Kidney epithelial cell (primary cell): Measurements from ENCODE around the gene HSD17B10. TPM values are rescaled to one million over a fixed set of nuclear protein-coding genes. Genes with fewer than 3 reads are reported as not detected.

Experiments used
- DNase-seq: peaks from one replicate; pipeline ENCODE4 v3.0.0-alpha.2; 2010; ENCODE audit warnings: low read depth
- H3K27me3 ChIP-seq: 2 replicates; pipeline ENCODE4 v1.6.0; 2011; ENCODE audit warnings: low read length; ENCODE audit not compliant: control insufficient read depth, insufficient read depth
- H3K36me3 ChIP-seq: 2 replicates; pipeline ENCODE4 v1.5.1; 2011; ENCODE audit warnings: low read length; ENCODE audit not compliant: control insufficient read depth, insufficient read depth
- H3K4me3 ChIP-seq: 2 replicates; pipeline ENCODE4 v1.5.1; 2011; ENCODE audit warnings: low read depth, mild to moderate bottlenecking, control low read depth, low read length
- CTCF ChIP-seq: IDR thresholded peaks from 2 replicates; pipeline ENCODE4 v1.5.1; 2011; ENCODE audit warnings: mild to moderate bottlenecking, moderate library complexity, low read length, control low read depth, inconsistent platforms; ENCODE audit not compliant: insufficient read depth, poor library complexity, severe bottlenecking
- total RNA-seq: library from RNA; depleted of rRNA; stranded (reverse); fragments of >200 nt; gene quantifications from 2 replicates; pipeline ENCODE4 v1.2.3, GENCODE V29; 2015

HSD17B10 gene
- total RNA-seq = 85.8 and 97.4 TPM in 2 replicates

GRCh38 chrX:53433651-53434639 is at the start of gene HSD17B10:
Gene HSD17B10, minus strand, starts transcription at chrX:53434370. Its CDS starts 25 bp downstream, at chrX:53434345.
- TF ChIP-seq CTCF = no peak
- peak within 1 kb of the TSS; percentile 80 for H3K4me3 ChIP-seq
- DNase-seq = peak; percentile 41
- H3K36me3 ChIP-seq = no peaks in the 10 kb centered on the region
- peaks cover 5% of the 10 kb centered on the region for H3K27me3 ChIP-seq

DNA sequence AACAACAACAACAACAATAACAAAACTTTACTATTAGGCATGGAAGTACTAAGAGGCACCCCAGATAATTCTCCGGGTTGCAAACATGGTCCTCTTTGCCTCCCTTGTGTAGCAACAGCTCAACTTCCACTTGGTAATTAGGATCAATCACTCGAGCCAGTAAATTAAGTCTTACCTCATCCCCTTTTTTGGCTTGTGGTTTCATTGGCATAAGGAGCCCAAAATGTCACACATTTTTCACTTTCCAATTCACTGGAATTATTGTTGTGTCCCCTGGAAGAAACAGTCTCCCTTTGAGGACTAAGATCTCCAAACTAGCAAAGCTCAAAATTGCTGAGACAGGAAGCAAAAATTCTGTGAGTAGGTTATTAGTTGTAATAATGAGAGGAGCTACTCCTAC is 49.2 kb upstream of the HSD17B10 start:
- Histone ChIP-seq H3K27me3 (peaks cover 5% of the 10 kb centered on the region), H3K36me3 (no peaks in the 10 kb centered on the region), H3K4me3 (no peak overlapping the region)
- no peak for DNase-seq
- no peak for TF ChIP-seq CTCF

DNA sequence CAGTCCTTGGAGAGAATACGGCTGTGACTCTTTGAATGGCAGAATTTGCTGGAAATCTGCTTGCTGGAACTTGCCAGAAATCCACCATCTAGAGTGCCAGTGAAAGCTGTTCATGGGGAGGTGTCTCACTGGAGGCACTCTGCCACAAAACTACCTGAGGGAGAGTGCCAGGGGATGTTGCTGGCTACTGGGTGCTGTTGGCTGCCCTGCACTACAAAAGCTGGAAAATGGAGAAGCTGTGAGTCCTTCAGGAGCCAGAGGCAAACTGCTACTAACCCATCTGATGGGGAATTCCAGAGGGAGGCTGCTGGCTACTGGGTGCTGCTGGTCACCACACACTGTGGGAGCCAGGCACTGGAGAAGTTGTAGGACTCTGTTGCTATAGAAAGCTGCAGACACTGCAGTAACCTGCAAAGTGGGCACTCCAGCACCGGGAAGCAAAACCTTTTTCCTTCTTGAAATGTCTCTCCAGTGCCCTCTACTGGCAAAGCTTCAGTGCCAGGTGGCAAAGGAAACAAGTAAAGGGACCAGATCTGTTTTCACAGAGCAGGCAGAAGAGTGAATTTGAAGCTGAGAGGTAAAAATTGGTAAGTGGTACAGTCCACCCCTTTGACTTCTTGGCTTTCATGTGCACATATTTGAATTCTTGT is 47.8 kb upstream of the HSD17B10 start:
- no peaks in the 10 kb centered on the region for H3K36me3 ChIP-seq
- H3K27me3 ChIP-seq = peaks cover 5% of the 10 kb centered on the region
- peak; percentile 83 for TF ChIP-seq CTCF
- DNase-seq = peak; percentile 26
- no peak overlapping the region for H3K4me3 ChIP-seq

GRCh38 chrX:53481093-53481492 is 46.9 kb upstream of the HSD17B10 start:
- Histone ChIP-seq H3K27me3 (peaks cover 5% of the 10 kb centered on the region), H3K4me3 (no peak overlapping the region), H3K36me3 (no peaks in the 10 kb centered on the region)
- peak; percentile 26 for TF ChIP-seq CTCF
- DNase-seq = no peak

DNA sequence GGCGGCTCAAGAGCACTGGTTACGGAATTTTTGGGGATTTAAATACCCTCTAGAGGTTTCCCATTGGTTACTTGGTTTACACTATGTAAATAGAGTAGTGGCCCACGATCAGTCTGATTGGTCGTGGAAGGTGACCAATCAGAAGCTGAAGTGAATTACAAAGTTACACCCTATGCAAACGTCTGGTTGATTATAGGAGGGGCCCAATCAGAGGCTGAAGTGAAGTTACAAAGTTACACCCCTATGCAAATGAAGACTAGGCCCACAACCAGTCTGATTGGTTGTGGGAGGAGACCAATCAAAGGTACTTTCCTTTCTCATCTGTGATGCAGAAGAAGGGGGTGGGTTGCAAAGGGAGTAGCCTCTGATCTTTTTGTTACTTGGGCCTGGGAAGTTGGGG is 45.1 kb upstream of the HSD17B10 start:
- no peak for DNase-seq
- no peaks in the 10 kb centered on the region for H3K36me3 ChIP-seq
- no peak for TF ChIP-seq CTCF
- H3K4me3 ChIP-seq = no peak overlapping the region
- peaks cover 5% of the 10 kb centered on the region for H3K27me3 ChIP-seq
